ENCODE measurements around the gene PARD3.

- no peak for TF ChIP-seq POLR2A (IDR thresholded peaks at IDR 0.05; ENCODE audit: low read length)
- TF ChIP-seq CEBPB (IDR thresholded peaks at IDR 0.05), result no peak
- TF ChIP-seq, protein P1, sequence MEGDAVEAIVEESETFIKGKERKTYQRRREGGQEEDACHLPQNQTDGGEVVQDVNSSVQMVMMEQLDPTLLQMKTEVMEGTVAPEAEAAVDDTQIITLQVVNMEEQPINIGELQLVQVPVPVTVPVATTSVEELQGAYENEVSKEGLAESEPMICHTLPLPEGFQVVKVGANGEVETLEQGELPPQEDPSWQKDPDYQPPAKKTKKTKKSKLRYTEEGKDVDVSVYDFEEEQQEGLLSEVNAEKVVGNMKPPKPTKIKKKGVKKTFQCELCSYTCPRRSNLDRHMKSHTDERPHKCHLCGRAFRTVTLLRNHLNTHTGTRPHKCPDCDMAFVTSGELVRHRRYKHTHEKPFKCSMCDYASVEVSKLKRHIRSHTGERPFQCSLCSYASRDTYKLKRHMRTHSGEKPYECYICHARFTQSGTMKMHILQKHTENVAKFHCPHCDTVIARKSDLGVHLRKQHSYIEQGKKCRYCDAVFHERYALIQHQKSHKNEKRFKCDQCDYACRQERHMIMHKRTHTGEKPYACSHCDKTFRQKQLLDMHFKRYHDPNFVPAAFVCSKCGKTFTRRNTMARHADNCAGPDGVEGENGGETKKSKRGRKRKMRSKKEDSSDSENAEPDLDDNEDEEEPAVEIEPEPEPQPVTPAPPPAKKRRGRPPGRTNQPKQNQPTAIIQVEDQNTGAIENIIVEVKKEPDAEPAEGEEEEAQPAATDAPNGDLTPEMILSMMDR (IDR thresholded peaks at IDR 0.05), result no peak
- TF ChIP-seq CHD2 (IDR thresholded peaks at IDR 0.05; ENCODE audit: low read length, partially characterized antibody), result no peak
- TF ChIP-seq JUNB (IDR thresholded peaks at IDR 0.05), result no peak
- TF ChIP-seq CHD4 (IDR thresholded peaks at IDR 0.05; ENCODE audit: borderline replicate concordance), result no peak
- no peak for TF ChIP-seq FOXS1 (CRISPR knock-in tag; IDR thresholded peaks at IDR 0.05)
- no peak for TF ChIP-seq HDAC2 (IDR thresholded peaks at IDR 0.05)
- TF ChIP-seq KDM1A (IDR thresholded peaks at IDR 0.05; ENCODE audit: low read depth), result no peak
- TF ChIP-seq FOSL2 (IDR thresholded peaks at IDR 0.05), result no peak
- no peak for TF ChIP-seq FOSL2 (CRISPR knock-in tag; IDR thresholded peaks at IDR 0.05)
- TF ChIP-seq, protein P2, sequence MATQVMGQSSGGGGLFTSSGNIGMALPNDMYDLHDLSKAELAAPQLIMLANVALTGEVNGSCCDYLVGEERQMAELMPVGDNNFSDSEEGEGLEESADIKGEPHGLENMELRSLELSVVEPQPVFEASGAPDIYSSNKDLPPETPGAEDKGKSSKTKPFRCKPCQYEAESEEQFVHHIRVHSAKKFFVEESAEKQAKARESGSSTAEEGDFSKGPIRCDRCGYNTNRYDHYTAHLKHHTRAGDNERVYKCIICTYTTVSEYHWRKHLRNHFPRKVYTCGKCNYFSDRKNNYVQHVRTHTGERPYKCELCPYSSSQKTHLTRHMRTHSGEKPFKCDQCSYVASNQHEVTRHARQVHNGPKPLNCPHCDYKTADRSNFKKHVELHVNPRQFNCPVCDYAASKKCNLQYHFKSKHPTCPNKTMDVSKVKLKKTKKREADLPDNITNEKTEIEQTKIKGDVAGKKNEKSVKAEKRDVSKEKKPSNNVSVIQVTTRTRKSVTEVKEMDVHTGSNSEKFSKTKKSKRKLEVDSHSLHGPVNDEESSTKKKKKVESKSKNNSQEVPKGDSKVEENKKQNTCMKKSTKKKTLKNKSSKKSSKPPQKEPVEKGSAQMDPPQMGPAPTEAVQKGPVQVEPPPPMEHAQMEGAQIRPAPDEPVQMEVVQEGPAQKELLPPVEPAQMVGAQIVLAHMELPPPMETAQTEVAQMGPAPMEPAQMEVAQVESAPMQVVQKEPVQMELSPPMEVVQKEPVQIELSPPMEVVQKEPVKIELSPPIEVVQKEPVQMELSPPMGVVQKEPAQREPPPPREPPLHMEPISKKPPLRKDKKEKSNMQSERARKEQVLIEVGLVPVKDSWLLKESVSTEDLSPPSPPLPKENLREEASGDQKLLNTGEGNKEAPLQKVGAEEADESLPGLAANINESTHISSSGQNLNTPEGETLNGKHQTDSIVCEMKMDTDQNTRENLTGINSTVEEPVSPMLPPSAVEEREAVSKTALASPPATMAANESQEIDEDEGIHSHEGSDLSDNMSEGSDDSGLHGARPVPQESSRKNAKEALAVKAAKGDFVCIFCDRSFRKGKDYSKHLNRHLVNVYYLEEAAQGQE (IDR thresholded peaks at IDR 0.05), result no peak
- no peak for TF ChIP-seq JUN (IDR thresholded peaks at IDR 0.05)
- no peak for TF ChIP-seq SMC3 (IDR thresholded peaks at IDR 0.05)
- TF ChIP-seq, protein P3, sequence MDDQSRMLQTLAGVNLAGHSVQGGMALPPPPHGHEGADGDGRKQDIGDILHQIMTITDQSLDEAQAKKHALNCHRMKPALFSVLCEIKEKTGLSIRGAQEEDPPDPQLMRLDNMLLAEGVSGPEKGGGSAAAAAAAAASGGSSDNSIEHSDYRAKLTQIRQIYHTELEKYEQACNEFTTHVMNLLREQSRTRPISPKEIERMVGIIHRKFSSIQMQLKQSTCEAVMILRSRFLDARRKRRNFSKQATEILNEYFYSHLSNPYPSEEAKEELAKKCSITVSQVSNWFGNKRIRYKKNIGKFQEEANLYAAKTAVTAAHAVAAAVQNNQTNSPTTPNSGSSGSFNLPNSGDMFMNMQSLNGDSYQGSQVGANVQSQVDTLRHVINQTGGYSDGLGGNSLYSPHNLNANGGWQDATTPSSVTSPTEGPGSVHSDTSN (IDR thresholded peaks at IDR 0.05), result no peak
These were observed 5.3 kb downstream of the PARD3 start for GRCh38 chr10:34809796-34810195.

Data from A549 (cell line).